GM18858 (cell line): ENCODE data around the gene MARCKSL1.
"Not testable (repeated sequence)": the region's sequence is repeated elsewhere in the genome, so short reads cannot be mapped to it uniquely, and the experiment has no call there.

Experiments used
- ATAC-seq: cut with Tn5 transposase; IDR thresholded peaks from one replicate; pipeline ENCODE4 v1.9.1; 2021; ENCODE audit not compliant: unreplicated experiment

The MARCKSL1 gene, protein sequence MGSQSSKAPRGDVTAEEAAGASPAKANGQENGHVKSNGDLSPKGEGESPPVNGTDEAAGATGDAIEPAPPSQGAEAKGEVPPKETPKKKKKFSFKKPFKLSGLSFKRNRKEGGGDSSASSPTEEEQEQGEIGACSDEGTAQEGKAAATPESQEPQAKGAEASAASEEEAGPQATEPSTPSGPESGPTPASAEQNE

DNA sequence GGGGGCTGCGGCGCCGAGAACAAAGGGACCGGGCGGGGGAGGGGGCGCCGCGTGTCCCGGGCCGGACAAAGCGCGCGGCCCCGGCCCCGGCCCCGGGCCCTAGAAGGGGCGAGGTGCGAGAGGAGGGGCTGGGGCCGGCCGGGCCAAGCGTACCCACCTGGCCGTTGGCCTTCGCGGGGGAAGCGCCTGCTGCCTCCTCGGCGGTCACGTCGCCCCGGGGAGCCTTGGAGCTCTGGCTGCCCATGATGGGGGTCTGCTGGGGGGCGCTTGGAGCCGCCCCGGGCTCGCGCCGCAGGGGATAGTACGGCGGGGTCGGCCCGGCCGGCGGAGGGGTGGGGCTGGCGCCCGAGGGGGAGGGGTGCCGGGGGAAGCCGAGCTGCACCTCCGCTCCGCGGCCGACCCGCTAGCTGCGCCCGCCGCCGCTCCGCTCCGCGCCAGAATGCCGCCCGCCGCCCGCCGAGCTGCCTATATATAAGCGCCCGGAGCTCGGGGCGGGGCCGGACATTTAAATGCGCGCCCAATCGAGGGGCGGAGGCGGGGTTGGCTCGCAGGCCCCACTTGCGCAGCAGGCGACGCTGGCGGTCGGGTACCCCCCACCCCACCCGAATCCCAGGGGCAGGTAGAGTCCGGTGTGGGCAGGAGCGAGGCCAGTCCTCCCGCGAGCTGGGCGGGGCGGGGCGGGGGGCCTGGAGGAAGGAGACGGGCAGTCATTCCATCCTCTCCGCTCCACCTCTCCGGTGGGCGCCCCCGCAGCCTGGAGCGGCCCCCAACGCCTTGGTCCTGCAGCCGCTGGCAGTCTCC lies at the start of gene MARCKSL1:
Gene MARCKSL1 (minus strand): TSS at position 444 of the 801 bp plus-strand sequence. CDS start 200 bp downstream, at position 244.
- ATAC-seq, result no peak

DNA sequence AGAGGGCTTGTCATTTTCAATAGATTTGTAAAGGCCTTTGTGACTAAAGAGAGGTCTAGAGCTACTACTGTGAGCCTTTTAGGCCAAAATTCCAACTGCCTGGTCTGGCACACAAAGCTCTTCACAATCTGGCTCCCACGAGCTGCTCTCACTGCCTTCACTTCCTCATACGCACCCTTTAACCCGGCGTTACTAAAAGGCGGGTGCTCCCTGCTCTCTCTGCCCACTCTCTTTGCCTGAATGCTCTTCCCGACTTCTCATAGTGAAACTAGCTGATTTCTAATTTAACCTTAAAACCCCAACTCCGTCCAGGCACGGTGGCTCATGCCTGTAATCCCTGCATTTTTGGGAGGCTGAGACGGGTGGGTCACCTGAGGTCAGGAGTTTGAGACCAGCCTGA lies 44.0 kb upstream of the MARCKSL1 start:
- ATAC-seq, result no peak

DNA sequence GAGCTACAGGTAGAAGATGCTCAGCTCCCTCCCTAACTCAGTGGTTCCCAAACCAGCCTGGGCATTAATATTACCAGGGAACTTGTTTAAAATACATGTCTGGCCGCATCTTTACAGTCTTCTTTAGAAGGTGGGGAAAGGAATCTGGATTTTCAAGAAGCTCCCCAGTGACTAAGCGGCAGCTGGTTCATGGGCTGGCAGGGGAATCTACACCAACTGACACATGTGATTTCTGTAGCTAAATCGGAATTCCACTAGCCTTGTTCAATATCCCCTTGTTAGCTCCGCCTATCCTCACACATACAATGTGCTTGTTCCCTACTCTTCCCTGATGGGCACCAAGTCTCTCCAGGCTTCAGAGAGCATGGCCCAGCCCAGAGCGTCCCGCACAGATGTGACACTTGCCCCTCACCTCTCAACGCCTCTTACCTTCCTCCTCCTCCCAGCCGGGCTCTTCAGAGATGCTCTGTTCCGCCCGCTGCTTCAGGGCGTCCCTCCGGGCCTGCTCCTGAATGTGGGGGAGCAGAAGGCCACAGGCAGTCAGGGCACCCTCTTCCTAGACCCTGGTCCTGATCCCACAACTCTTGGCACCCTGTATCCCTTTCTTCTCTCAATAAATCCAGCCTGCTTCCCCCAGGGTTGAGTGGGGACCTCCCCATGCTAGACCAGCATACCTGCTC lies 41.6 kb upstream of the MARCKSL1 start:
- no peak for ATAC-seq

DNA sequence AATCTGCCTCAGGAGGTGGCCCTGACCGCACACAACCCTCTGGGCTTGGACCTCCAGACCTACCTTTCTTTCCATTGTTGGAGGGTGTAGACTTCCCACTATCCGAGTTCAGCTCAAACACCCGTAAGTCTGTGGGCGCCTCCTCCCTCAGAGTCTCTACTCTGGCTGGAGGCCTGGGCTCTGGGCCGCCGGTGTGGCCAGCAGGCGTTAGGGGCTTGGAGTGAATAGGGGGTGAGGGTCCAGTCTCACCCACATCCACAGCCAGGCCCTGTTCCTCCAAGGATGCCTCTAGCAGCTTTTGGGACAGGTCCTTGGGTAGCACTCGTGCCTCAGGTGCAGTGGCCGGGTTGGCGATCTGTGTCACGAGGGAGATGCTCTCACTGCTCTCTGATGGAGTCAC lies 40.2 kb upstream of the MARCKSL1 start:
- no peak for ATAC-seq

DNA sequence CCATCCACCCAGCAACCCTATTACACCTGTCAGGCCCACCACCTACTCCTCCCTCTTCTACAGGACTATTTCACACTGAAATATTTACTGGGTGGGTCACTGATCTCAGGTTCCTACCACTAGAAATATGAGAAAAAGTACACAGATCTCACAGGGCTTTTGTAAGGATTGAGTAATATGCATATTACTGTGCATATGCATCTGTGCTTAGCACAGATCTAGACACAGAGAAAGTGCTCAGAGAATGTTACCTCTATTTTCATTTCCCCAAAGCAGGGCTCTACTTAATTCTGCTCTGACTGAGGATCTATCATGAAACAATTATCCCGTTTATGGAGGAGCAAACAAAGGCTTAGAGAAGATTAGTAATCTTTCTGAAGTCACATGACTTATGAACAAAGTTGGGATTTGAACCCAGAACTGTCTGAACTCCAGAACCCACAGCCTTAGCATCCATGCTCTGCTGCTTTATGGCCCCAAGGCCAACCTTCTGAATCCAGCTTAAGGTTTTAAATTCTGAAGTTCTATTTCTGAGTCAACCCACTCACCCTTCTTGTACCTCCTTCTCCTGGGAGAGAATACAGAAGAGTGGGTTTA lies 38.1 kb upstream of the MARCKSL1 start:
- no peak for ATAC-seq

DNA sequence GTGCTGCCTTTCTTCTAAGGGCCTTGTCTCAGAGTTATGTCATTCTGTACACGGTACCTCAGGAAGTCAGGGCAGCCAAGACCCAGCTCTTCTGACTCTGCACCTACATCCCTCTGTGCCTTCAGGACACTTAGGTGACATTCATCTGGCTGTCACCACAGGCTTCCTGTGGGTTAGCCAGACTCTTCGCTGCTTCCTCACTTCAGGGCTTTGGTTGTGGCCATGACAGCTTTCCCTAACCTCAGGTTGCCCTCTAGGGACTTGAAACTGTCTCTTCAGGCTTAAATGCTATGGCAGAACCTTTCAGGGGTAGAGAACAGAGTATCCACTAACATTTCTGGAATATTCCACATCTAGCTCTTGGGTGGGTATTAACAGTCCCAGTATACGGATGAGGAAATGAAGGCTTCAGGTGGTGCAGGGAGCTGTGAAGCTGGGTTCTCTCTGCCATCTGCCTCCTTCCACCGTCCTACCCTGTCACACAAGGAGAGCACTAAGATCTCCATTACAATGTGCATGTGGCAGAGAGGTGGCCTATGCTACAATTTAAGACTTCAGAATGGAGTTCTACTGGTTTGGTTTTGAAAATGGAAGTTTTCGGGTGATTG lies 36.2 kb upstream of the MARCKSL1 start:
- no peak for ATAC-seq

DNA sequence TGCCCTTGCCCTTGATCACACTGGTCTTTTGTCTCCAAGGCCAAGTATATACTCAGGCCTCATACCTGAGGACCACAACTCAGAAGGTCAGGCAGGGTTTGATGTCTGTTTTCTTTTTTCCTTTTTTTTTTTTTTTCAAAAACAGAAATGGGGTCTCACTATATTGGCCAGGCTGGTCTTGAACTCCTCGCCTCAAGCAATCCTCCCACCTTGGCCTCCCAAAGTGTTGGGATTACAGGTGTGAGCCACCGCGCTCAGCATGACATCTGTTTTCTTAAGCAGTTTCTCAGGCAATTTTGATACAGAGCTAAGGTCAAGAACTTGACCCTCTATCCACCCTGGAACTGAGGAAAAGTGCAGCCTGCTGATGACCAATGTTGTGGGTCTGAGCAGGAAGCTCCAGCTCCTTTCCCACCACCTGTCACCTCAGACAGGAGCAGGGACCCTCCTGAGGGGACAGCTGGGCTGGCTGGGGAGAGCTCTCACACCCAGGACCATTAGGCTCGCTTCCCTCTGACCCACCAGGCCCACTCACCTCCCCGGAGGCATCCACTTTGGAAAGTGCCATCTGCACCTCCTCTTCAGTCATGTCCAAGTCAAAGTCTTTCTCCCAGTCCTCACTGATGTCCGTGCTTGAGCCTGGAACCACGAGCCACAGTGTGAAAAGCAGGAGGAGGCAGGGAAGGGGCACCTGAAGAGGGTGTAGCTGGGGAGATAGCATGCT lies 32.0 kb upstream of the MARCKSL1 start:
- no peak for ATAC-seq

DNA sequence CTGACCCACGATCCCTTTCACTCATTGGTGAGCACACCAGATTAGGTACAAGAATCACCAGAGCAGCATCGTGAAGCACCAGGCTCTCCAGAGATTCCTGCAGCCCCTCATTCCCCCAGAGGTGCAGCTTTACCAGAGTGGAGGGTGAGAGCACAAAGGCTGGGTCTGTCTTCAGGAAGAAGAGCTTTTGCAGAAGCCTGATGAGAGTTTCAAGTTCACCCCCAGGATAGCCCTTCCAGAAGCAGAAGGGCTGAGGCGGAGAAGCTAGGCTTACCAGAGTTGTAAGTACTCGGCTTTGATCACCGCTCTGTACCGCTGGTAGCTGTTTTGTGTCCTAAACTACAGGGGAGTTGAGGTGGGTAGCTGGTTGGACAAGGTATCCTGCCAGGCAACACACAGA lies 29.4 kb upstream of the MARCKSL1 start:
- ATAC-seq, result no peak

DNA sequence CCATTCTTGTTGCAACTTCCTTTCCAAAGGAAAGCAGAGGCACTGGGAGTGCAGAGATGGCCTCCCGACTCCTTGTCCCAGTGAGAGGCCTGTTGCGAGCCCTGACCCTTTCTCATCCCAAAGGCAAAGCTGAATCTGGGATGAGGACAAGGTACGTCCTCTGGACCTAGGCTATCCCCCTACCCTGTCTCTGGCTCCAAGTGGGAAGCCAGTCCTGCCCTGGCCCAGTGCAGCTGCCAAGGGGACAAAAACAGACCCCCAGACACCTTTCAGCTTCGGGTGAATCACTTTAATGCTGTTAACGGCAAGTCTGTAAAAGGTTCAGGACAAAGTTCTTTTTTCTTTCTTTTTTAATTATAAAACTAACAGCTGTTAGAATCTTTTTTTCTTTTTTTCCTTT lies 28.8 kb upstream of the MARCKSL1 start:
- ATAC-seq, result no peak

DNA sequence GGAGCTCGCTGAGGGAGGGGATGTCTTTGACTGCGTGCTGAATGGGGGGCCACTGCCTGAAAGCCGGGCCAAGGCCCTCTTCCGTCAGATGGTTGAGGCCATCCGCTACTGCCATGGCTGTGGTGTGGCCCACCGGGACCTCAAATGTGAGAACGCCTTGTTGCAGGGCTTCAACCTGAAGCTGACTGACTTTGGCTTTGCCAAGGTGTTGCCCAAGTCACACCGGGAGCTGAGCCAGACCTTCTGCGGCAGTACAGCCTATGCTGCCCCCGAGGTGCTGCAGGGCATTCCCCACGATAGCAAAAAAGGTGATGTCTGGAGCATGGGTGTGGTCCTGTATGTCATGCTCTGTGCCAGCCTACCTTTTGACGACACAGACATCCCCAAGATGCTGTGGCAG lies 27.7 kb upstream of the MARCKSL1 start:
- ATAC-seq, result no peak

DNA sequence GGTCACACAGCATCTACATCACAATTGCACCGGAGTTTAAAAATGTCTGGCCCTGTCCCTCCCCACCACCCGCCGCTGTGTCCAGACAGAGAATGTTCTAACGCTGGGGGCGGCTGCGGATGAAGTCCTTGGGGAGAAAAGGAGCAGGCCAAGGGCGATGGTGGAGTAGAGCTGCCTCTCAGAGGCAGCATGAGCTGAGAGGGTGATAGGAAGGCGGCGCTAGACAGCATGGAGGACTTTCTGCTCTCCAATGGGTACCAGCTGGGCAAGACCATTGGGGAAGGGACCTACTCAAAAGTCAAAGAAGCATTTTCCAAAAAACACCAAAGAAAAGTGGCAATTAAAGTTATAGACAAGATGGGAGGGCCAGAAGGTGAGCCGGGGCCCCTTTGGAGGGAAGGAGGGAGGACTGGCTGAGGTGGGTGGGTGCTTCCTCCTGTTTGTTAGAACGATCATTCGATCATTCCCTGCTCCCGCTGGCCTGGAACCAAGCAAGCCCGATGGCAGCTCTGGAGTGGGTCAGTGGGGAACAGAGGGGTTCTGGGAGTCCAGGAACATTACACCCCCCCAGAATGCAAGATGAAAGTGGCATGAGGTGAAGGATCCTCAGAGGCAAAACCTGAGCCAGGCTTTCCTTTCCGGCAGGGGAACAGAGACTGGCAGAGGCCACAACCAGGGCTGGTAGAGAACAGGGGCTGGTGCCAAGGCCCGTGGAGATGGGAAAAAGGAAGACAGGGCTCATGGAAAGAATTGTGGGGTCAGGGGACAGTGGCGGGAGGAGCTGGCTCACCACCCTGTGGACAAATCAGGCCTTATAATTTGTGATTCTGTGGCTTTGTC lies 26.7 kb upstream of the MARCKSL1 start, which contains the start of the genes FAM229A and TSSK3:
Gene FAM229A (minus strand): TSS at position 12 of the 840 bp plus-strand sequence. CDS start 394 bp downstream, outside the sequence.
Gene TSSK3 (plus strand): TSS at position 66 of the 840 bp plus-strand sequence. CDS start 163 bp downstream, at position 229.
- ATAC-seq, result no peak

DNA sequence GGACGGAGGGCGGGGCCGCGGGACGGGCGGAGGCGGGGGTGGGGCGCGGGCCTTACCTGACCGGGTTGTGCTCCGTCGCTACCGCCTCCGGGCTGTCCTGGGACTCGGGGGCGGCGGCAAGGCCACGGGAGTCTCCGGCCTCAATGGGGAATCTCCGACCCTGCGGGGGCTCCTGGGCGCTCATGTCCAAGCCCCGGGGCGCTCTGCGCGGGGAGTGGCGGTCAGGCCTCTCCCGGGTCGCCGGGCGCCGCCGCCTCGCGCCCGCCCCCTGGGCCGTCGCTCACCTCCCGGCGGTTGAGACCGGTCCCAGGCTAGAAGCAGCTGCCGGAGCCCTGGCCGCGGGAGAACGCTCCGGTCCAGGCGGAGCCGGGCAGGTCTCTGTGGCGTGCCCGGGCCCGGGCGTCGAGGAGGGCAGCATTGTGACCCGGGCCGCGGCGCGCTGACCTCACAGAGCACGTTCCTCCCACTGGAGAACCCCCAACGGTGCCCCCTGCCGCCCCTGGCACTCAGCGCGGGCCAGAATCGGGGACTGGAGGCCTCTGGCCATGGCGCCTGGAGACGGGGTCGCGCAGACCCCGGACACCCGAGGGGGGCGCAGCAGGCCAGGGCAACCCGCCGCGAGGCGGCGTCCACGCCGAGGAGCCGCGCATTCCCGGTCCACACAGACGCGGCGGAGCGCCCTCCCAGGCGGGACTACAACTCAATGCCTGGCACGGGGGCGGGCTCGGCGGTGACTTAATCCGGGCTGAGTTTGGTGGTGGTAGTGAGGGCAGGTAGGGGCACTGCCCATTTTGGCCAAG lies 25.8 kb upstream of the MARCKSL1 start:
- ATAC-seq, result no peak

DNA sequence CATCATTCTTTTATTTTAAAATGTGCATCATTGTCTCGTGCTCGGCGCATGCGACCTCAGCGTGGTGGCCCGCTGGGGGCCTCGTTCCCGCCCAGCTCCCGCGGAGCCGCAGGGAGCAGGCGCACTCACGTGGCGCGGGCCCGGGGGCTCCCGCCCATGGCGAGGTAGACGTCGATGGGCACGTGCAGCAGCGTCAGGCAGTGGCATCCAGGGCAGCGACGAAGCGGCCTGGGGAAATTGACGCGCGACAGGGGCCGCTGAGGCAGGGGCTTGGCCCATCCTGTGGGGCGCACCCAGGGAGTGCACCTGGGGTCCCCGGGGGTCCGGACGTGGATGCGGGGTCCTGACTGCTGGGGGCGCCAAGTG lies 25.3 kb upstream of the MARCKSL1 start:
- no peak for ATAC-seq

DNA sequence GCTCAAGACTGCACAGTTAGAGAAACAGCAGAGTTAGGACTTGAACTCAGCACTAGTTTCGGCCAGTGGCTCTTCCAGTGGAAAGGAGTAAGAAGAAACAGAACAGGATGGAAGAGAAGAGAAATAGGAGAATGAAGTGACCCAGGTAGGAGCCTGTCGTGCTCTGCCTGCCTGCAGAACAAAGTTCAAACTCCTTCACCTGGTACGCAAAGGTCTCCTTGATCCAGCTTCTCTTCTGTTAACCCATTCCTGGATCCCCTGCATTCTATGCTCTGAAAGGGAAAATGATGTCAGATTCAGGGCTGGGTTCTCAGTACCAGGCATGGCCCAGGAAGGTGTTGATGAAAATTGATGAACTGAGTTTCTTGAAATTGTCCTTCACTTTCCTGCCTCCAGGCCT lies 22.4 kb upstream of the MARCKSL1 start:
- no peak for ATAC-seq

DNA sequence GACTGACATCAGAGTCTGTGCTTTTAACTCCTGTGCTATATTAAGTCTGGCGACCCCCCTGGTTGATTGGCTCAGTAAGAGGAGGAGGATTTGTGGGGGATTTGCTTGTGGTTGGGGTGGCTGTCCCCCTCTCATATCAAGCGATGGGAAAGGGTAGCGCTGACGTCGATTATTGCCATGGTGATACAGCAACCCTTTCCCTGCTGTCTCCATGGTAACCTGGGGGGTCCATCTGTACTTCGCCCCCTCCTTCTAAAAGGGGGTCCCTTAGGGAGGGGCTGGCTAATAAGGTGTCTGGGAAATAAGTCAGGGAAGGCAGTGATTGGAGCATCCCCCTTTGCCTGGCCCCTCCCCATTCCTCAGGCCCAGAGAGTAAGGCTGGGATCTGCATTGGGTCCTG lies 21.6 kb upstream of the MARCKSL1 start:
- ATAC-seq, result no peak

DNA sequence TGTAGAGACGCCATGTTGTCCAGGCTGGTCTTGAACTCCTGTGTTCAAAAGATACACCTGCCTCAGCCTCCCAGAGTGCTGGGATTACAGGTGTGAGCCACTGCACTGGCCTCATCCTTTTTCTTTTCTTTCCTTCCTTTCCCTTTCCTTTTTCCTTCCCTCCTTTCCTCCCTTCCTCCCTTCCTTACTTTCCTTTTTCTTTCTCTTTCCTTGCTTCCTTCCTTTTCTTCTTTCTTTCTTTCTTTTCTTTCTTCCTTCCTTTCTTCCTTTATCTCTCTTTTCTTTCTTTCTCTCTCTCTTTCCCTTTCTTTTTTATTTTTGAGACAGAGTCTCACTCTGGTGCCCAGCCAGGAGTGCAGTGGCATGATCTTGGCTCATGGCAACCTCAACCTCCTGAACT lies 20.4 kb upstream of the MARCKSL1 start:
- ATAC-seq, result no peak

DNA sequence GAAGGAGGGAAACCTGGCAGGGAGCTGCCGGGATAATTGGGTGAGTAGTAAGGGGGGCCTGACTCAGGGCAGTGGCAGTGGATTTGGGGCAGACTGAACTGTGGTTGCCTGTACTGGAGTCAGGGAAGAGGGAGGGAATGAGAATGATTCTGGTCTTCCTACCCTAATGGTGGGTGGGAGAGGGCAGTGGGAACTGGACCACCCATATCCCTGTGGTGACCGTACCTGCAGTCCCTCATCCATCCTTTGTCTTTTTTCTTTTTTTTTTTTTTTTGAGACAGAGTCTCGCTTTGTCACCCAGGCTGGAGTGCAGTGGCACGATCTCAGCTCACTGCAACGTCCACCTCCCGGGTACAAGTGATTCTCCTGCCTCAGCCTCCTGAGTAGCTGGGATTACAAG lies 19.7 kb upstream of the MARCKSL1 start:
- ATAC-seq, result not testable (repeated sequence)

DNA sequence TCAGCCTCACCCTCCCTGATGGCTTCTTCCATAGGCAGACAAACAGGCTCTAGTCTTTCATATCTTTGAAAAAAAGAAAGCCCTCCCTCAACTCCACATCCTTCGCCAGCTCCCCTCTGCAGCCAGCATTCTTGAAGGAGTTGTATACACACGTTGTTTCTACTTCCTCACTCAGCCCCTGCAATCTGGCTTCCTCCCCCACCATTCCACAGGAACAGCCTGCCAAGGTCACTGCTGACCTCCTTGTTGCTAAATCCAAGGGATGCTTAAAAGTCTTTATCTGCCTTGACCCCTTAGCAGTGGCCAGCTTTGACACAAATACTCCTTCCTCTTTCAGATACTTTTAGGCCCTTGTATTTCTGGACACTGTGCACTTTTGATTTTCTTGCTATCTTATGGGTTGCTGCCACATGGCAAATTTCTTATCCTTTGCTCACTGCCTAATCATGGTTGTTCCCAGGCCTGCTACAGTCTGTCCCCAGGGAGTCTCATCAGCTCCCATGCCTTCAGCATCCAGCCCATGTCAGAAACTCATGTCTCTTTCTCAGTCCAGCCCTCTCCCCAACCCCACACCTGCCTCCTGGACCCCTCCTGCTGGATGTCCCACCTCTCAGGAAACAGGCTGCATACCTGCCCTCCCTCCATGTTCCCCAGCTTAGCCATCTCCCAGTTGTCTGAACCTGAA lies 18.0 kb upstream of the MARCKSL1 start:
- ATAC-seq, result no peak
